CD4-positive, alpha-beta T cell treated with Interleukin-15 for 1 hour (primary cell): ENCODE measurements around the gene C7orf25.
"Not testable (repeated sequence)": the region's sequence is repeated elsewhere in the genome, so short reads cannot be mapped to it uniquely, and the experiment has no call there.

Experiments
- DNase-seq: peaks from one replicate; pipeline ENCODE4 v3.0.0-alpha.2; 2020

Gene C7orf25

DNA sequence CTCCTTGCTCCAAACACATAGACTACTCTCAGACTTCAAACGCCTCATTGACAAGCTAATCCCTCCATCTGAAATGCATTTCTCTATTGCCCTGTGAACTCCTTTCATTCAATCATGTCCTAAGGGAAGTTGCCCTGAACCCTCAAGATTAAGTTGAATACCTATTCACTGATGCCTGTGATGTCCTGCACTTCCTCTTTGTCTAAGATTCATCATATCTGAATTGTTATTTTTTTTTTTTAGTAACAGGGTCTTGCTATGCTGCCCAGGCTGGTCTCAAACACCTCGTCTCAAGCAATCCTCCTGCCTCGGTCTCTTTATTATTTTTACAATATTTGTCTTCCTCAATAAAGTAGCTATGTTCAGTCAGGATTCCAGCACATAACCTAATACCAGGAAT, 16.9 kb upstream of the C7orf25 start:
- DNase-seq: no peak

DNA sequence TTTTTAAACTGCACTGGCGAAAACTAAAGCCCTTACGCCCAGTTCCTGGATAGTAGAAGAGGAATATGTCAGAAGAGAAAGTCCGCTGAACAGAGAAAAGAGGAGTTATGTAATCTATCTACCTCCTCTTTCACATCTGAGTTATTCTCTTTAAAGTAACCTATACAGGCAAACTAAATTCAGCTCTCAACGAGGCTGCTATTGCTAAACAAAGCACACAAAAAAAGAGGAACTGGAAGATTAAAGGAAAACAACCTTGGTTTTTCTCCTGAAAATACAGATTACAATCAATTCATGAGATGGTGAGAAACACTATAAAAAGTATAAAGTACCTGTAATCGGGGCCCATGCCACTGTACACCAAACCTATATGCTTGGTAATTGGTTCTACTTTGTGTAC, 14.3 kb upstream of the C7orf25 start:
- no peak for DNase-seq

DNA sequence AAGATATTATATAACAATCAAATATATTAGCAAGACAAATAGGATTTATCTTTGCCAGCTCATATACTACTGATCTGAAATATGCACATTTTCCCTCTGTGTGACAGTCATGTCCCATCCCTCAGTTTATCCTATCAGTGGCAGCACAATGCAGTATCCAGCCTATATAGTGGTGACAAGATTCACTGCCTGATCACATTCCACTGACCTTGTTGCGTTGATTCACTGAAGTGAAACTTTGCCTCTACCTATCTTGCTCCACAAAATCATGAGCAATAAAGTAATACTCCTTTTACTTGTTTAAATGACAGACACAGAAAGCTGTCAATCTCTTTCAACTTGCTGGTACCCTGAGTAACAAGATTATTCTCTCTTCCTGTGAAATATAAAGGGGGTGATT, 13.8 kb upstream of the C7orf25 start:
- no peak for DNase-seq

DNA sequence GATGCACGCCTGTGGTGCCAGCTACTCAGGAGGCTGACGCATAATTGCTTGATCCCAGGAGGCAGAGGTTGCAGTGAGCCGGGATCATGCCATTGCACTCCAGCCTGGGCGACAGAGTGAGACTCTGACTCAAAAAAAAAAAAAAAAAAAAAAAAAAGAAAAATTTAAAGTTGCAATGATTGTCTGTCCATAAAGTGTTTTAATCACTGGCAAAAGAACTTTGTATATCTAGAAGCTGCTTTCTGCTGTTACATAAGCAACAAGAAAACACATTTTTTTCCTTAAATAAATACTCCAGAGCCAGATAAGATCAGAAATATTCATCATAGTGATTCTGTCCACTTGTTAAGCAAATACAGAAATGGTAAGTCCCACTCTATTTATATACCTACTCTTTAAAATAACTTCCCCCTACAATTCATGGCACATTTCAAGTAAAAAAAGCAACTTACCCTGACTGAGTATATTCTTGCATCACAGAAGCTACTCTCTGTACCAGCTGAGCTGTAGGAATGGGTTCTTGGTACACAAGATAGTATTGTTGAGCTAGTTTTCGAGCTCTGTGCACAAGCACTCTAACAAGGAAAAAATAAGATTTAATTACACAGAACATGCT, 12.5 kb upstream of the C7orf25 start:
- DNase-seq: no peak

DNA sequence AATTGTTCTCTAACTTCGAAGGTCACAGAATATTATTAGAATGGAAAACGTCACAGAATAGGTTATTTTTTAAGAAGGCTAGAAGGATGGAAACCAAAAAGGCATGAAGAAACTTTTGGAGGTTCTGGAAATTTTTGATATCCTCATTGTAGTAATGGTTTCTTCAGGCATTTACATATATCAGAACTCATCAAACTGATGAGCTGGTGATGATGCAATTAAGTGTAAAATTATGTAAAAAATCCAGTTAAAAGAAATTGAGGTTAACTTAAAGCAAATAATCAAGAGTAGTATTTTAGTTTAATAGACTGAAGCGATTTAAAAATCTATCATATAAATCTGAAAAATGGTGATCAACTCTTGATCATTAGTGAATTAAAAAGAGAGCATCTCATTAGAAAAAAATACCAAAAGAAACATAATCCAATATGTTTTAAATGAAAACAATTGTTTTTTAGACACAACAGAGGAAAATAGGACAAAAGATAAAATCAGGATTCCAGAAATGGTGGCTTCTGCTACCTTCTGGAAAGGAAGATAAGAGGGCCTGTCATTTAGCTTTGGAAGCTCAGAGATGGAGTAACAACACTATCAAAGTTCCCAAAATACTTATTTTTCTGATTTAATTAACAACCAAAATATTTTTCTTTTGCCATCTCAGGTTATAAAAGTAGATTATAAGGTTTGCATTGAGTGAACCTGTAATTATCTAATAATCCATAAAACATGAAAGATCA, 10.3 kb upstream of the C7orf25 start:
- no peak for DNase-seq

DNA sequence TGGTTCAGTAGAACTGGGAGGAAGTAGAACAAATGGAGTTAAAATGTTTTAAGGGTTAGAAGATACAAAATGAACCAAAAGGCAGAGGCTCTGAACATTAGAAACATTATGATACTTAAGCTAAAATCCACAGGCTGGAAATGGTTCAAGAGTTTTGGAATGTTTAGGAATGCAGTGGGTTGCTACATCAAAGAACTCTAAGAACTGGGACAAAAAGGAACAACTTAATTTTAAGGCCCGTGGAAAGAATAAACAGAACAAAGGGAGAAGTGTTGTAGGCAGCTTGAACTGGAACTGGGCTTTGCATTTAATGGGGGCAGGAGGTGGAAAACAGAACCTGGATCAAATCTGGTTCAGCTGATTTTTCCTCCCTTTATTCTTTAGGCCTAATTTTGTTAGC, 3.5 kb upstream of the C7orf25 start:
- no peak for DNase-seq

DNA sequence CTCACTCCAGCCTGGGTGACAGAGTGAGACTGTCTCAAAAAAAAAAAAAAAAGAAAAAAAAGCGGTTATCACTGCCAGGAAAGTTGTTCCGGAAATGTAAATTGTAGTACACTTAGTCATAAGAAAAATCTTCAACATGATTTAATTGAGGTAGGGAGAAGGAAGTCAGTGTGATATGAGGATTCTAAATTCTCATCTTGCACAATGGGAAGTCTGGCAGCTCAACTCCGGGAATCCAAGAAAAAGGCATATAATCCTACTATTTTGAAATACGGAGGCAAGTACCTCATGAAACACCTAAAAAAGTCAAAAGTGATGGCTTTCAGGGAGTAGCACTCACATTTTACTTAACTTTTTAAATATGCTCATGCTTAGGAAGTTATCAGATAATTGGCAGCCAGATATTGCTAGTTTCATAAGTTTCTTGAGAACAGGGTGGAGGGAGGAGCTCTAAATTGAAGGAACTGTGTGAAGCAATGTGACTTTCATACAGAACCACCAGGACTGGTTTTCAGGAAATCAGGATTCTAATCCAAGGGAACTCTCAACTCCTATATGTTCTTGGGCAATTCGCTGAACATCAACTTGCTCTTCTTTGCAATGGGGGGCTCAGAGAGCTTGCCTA, 2.7 kb upstream of the C7orf25 start:
- DNase-seq: no peak

DNA sequence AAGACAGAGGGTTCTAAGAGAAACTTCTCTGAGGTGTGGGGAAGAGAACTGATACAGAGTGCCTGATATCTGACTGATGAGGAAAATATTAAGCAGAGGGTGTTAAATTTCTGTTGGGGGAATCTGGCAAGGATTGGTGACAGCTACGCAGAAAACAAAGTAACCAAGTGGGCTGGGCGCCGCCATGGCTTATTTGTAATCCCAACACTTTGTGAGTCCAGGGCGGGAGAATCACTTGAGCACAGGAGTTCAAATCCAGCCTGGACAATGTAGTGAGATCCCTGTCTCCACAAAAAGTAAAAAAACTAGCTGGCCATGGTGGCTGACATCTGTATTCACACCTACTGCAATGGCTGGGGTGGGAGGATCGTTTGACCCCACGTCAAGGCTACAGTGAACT, 2.1 kb upstream of the C7orf25 start:
- no peak for DNase-seq

DNA sequence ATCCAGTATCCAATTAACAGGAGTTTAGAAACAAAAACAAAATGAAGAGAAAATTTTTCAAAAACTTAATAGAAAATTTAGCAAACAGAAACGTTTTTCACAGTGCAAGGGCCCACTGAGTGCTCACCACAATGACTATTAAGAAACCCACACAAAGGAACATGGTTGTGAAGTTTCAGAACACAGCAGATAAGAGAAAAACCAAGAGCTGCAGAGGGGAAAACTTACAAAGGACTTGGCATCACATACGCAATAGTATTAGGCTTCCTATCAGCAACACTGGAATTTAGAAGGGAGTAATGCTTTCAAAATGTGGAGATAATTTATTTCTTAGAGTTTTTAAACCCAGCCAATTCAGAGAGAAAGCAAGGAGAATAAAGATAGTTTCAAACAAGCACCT, 1.7 kb upstream of the C7orf25 start:
- no peak for DNase-seq

DNA sequence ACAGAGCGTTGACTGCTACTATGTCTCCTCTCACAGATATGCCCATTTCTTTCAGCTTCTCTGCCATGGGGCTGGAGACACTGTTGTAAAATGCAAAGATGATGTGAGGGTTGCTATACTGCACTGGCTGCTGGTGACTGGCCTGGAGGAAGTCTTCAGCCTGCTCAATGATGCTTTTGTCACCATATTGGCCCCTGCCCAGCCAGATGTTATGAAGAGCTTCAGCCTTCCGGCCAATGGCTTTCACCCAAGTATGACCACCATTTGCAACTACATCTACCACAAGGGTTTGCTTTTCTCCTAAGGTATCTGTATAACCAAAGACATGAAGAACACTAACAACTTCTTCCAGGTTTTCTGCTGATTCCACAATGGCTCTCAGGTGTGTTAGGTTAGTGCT, 1.6 kb downstream of the C7orf25 start:
- DNase-seq: no peak

DNA sequence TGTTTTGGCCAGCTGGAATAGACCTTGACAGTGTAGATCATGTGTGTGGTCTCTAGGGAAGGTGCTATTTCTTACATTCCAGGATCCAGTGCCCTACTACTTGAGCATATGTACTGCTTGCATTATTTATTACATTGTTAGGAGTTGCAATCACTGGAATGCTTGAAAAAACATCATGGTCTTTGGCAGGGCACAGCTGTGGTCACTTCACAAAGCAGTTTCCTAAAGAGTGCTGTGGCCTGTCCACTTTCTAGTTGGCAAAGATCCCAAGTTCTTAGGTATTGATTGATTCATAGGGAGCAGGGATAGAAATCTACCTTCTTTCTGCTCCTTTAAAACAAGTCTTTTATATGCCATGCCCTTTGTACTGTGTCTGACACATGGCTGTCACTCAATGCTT, 4.6 kb downstream of the C7orf25 start:
- DNase-seq: no peak

DNA sequence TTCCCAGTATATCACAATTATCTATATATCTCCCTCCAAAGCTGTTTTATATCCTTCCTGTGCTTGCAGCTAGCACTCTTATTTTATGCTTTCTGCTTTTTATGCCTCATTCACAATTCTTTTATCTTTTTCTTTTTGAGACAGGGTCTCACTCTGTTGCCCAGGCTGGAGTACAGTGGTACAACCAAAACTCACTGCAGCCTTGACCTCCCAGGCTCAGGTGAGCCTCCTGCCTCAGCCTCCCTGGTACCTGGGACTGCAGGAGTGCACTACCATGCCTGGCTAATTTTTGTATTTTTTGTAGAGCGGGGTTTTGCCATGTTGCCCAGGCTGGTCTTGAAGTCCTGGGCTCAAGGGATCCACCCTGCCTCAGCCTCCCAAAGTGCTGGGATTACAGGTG, 5.7 kb downstream of the C7orf25 start:
- no peak for DNase-seq

DNA sequence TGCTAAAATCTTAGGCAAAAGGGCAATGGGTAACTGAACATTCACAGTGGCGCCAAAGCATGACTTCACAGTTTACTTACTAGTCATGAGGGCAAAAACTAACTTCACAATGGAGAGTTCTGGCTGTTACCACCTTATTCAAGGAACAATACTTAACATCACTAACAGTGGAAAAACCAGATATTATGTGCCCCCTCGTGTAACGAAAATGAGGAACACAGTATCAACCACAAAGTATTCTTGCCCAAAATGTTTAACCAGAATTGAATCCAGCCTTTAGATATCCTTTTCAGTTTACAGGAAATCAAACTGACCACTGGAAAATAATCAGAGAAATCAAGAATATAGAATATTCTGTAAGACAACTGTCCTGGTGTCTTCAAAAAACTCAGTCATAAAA, 9.5 kb downstream of the C7orf25 start:
- no peak for DNase-seq

DNA sequence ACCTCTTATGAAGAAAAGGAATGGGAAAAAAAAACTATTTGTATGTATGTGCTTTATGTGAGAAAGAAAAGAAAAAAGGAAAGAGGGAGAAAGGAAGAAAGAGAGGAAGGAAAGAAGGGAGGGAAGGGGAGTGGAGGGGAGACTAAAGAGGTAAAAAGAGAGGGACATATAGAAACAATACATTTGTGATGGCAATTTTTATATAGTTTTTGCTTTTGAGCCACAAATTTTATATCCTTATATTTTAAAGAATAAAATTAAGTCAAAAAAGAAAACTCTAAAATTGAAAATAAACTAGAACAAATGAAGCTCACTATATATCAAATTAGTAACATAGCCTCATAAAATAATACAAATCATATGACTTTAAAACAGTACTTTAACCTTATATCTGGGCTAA, 11.0 kb downstream of the C7orf25 start:
- DNase-seq: no peak

DNA sequence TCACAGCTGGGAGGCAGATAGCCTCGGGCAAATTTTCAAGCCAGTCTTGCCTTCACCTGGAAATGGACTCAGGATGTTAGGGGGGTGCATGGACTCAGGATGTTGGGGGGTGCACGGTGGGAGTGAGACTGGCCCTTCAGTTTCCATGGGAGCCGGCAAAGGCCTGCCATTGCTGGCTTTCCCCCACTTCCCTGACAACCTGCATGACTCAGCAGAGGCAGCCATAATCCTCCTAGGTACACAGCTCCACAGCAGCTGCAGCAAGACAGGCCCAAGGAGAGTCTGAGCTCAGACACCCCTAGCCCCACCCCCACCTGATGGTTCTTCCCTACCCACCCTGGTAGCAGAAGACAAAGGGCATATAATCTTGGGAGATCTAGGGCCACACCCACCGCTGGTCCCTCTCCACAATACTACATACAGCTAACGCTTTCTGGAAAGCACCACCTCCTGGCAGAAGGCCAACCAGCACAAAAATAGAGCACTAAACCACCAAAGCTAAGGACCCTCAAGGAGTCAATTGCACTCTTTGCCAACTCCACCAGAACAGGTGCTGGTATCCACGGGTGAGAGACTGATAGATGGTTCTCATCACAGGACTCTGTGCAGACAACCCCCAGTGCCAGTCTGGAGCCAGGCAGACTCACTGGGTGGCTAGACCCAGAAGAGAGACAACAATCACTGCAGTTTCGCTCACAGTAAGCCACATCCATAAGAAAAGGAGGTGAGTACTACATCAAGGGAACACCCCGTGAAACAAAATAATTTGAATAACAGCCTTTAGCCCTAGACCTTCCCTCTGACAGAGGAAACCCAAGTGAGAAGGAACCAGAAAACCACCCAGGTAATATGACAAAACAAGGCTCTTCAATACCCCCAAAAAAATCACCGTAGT, 18.3 kb downstream of the C7orf25 start:
- DNase-seq: no peak

DNA sequence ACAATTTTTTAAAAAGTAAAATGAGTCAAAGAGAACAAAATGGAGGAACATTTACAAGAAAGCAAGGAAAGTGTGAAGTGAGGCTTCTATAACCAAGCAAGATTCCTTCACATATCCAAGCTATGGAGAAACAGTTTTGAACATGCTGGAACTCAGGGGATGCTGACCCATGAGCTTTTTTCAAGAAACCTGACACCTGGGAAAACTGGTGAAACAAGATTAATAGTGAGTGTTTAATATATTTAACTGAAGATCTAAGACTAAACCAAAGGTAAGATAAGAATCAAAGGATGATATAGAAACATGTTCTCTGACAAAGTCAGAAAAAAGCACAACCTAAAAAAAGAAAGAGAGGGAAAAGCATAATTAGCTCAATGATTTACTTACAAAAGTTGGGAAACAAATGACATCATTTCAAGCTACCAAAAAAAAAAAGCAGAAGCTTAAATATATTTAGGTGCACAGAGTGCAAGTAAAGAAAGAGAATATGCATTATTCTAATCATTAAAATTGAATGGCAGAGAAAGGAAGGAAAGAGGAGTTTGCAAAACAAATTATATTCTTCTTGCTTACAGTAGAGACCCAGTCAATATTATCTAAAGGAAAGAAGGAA, 24.9 kb downstream of the C7orf25 start:
- no peak for DNase-seq

DNA sequence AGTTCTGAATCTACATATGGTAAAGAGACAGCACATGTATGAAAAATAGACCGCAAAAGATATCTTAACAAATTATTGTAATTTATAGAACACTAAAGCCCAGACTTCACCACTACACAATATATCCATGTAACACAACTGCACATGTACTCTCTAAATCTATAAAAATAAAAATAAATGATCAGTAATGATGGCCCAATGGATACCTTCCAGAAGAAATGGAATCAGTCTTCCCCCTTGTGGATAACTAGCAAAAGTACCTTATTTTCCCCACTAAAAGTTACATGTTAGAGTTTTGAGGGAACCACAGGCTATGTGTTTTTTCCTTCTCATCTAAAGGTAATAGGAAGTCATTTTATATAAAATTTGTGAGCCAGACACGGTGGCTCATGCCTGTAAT, 25.7 kb downstream of the C7orf25 start:
- no peak for DNase-seq

DNA sequence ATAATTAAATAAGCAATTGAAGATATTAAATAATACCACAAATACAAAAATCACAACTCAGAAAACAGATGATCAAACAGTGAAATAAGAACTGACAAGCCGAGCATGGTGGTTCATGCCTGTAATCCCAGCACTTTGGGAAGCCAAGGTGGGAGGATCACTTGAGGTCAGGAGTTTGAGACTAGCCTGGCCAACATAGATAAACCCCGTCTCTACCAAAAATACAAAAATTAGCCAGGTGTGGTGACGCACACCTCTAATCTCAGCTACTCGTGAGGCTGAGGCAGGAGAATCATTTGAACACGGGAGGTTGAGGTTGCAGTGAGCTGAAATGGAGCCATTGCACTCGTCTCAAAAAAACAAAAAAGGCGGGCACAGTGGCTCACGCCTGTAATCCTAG, 26.7 kb downstream of the C7orf25 start:
- not testable (repeated sequence) for DNase-seq

DNA sequence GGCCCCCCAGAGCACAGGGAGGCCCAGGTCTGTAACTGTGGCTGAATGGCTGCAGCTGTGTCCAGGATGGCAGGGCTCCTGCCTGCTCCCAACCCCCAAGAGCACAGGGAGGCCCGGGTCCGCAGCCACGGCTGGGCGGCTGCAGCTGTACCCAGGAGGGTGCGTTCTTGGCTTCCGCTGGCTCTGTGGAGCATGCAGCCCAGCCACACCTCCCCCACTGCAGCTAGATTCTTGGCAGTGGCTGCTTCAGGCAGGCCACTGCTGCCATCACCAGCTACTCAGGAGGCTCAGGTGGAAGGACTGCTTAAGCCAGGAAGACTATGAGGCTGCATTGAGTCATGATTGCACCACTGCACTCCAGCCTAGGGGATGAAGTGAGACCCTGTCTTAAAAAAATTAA, 27.9 kb downstream of the C7orf25 start:
- no peak for DNase-seq

DNA sequence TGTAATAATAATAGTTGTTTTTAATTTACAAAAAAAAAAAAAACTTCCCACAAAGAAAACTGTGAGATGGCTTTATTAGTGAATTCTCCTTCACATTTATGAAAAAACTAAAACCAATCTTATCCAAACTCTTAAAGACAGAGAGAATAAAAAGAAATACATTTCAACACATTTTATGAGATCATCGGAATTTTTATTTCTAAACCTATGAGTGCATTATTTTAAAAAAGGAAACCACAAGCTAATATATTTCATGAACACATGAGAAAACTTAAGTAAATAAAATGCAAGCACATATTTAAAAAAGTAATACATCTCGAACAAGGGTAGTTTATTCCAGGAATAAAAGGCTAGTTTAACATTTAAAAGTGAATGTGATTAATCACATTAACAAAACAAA, 31.5 kb downstream of the C7orf25 start:
- no peak for DNase-seq

DNA sequence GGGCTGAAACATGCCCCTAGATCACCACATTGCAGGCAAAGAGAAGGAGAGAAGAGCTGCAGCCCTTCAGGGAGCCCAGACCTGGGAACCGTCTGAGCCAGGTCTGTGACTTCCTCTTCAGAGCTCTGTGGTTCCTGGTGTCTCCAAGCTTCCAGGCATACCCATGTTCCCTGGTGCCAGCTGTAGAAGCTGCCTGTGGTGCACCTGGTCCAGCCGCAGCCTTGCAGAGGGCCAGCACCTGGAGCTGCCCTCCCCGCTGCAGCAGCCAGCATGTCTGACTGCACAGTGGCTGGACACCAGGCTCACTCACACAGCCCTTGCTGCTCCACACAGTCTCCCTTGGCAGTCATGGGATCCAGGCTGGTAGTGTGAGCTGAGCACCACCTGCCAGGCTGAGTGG, 33.6 kb downstream of the C7orf25 start:
- DNase-seq: no peak

DNA sequence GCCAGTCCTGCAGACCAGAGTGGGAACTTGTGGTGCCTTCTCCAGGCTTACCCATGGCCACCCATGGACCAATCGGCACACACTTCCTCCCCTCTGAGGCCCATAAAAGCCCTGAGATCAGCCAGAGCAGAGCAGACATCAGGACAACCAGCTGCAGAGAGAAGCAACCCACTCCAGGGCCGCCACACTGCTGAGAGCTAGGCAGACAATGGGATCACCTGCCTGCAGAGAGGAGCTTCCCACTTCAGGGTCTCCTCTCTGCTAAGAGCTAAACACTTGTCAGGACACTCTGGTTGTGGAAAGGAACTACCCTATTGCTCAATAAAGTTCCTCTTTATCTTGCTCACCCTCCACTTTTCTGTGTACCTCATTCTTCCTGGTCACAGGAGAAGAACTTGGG, 34.0 kb downstream of the C7orf25 start:
- no peak for DNase-seq
